Measurements from ENCODE around the gene NFIA. TPM values are rescaled to one million over a fixed set of nuclear protein-coding genes. Genes with fewer than 3 reads are reported as not detected.

The NFIA gene
- total and polyA plus RNA-seq, 2 of the 13 experiments (the other 11 are each of a cell fraction or from before 2014, with no cell fraction given): 14.7 to 28.5 TPM

DNA sequence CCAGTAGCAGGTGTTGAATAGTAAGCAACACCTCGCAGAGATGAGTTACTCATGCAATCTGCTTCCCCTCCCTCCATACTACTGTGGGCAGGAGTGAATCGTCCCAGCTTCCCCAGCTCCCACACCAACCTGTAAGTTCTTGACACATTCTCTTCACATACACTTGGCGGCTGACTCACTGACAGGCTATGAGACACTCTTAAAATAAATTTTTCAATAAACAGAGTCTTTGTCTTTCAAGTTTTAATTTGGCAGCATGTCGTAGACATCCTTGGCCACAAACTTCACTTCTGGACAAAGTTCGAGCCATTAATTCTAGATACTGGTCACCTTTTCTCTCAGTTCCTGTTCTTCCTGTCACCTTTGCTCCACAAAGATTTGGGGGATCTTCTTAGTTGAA, 351.9 kb downstream of the NFIA start:
- H3K27ac ChIP-seq (ENCODE audit: extremely low read length, insufficient read depth, low read length): no peak overlapping the region
- H4K20me1 ChIP-seq (ENCODE audit: insufficient read depth, low read length): no peaks in the 10 kb centered on the region; the same call in 1 of the 2 replicates
- no peak overlapping the region for H3K4me3 ChIP-seq (replicated peaks in 1 of 3; ENCODE audit: insufficient read depth in 1 of 3, low read depth in 2 of 3, low read length in 3 of 3)
- H3K4me2 ChIP-seq (ENCODE audit: low read depth, low read length): no peak overlapping the region
- BruUV-seq (replicated peaks): no TSS peak
- in situ Hi-C loops (cut with HindIII; ENCODE audit: extremely low pct_ligation_motif_present, low pct_unique_long_range_greater_than_20kb) (no loop called here), intact Hi-C loops (cut with micrococcal nuclease; ENCODE audit: unreplicated experiment) (no loop called here)
- H2AFZ ChIP-seq (ENCODE audit: low read length): no peak overlapping the region
- peaks cover 15% of the 10 kb centered on the region for H3K4me1 ChIP-seq (ENCODE audit: insufficient read depth, low read length)
- no peak overlapping the region for H3K9ac ChIP-seq (ENCODE audit: insufficient read depth, low read depth, low read length)
- ChIA-PET CTCF (ENCODE audit: low intra/inter-chr PET ratio, low total read pairs) (no interaction called here), POLR2A (no interaction called here)
- WGBS (ENCODE audit: low lambda C conversion rate): 100% methylated on average over 5 of the region's 5 CpGs
- FAIRE-seq (no peak), DNase-seq (ENCODE audit: low spot score) (no peak), ATAC-seq (no peak)
- peaks cover 10 to 57% of the 10 kb centered on the region in 2 experiments for H3K36me3 ChIP-seq (replicated peaks in 1 of 2; ENCODE audit: control insufficient read depth in 1 of 2, insufficient read depth in 2 of 2, low read length in 2 of 2)
- no peaks in the 10 kb centered on the region for H3K27me3 ChIP-seq (ENCODE audit: control insufficient read depth in 1 of 2, insufficient read depth in 2 of 2, low read length in 2 of 2)
- no peaks in the 10 kb centered on the region for H3K79me2 ChIP-seq (ENCODE audit: insufficient read depth, low read length)
- no peak for TF ChIP-seq TBP (CRISPR knock-in tag; IDR thresholded peaks at IDR 0.05)
- no peak for TF ChIP-seq SIX1 (CRISPR knock-in tag; IDR thresholded peaks at IDR 0.05; ENCODE audit: borderline replicate concordance)
- no peak for TF ChIP-seq ZNF570 (CRISPR knock-in tag; IDR thresholded peaks at IDR 0.05; ENCODE audit: borderline replicate concordance)
- no peak for TF ChIP-seq RBAK (CRISPR knock-in tag; IDR thresholded peaks at IDR 0.05)
- no peak for TF ChIP-seq ZSCAN21 (CRISPR knock-in tag; IDR thresholded peaks at IDR 0.05; ENCODE audit: borderline replicate concordance)
- TF ChIP-seq POLR2G (IDR thresholded peaks at IDR 0.05; ENCODE audit: low read depth, low read length): no peak
- no peak for TF ChIP-seq ZNF101 (CRISPR knock-in tag; IDR thresholded peaks at IDR 0.05; ENCODE audit: borderline replicate concordance, low read depth)
- no peak for TF ChIP-seq IRF2 (CRISPR knock-in tag; IDR thresholded peaks at IDR 0.05)
- no peak for TF ChIP-seq ZNF589 (CRISPR knock-in tag; conservative IDR thresholded peaks at IDR 0.05)
- TF ChIP-seq, protein P1, sequence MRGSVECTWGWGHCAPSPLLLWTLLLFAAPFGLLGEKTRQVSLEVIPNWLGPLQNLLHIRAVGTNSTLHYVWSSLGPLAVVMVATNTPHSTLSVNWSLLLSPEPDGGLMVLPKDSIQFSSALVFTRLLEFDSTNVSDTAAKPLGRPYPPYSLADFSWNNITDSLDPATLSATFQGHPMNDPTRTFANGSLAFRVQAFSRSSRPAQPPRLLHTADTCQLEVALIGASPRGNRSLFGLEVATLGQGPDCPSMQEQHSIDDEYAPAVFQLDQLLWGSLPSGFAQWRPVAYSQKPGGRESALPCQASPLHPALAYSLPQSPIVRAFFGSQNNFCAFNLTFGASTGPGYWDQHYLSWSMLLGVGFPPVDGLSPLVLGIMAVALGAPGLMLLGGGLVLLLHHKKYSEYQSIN (CRISPR knock-in tag; IDR thresholded peaks at IDR 0.05; ENCODE audit: borderline replicate concordance): no peak
- no peak for TF ChIP-seq HES4 (CRISPR knock-in tag; IDR thresholded peaks at IDR 0.05; ENCODE audit: borderline replicate concordance)
- TF ChIP-seq, protein P2, sequence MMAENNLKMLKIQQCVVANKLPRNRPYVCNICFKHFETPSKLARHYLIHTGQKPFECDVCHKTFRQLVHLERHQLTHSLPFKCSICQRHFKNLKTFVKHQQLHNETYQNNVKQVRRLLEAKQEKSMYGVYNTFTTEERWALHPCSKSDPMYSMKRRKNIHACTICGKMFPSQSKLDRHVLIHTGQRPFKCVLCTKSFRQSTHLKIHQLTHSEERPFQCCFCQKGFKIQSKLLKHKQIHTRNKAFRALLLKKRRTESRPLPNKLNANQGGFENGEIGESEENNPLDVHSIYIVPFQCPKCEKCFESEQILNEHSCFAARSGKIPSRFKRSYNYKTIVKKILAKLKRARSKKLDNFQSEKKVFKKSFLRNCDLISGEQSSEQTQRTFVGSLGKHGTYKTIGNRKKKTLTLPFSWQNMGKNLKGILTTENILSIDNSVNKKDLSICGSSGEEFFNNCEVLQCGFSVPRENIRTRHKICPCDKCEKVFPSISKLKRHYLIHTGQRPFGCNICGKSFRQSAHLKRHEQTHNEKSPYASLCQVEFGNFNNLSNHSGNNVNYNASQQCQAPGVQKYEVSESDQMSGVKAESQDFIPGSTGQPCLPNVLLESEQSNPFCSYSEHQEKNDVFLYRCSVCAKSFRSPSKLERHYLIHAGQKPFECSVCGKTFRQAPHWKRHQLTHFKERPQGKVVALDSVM (CRISPR knock-in tag; IDR thresholded peaks at IDR 0.05): no peak
- TF ChIP-seq ARNTL (CRISPR knock-in tag; IDR thresholded peaks at IDR 0.05): no peak
- H3K9me3 ChIP-seq (ENCODE audit: low read length): no peaks in the 10 kb centered on the region
